ACC112 (cell line): Measurements from ENCODE around the gene HRH1.
"Not testable (repeated sequence)": the region's sequence is repeated elsewhere in the genome, so short reads cannot be mapped to it uniquely, and the experiment has no call there.

Experiments used
- H2AFZ ChIP-seq: fragments of 200-600 bp; sonication (generic); one replicate; pipeline ENCODE4 v1.6.0; 2017; ENCODE audit warnings: antibody characterized with exemption, low read length; ENCODE audit not compliant: unreplicated experiment
- H3K27ac ChIP-seq: fragments of 200-600 bp; sonication (generic); 2 replicates; pipeline ENCODE4 v1.5.1; 2014; ENCODE audit warnings: low read depth, mild to moderate bottlenecking, antibody characterized with exemption, low read length, moderate library complexity
- H3K27me3 ChIP-seq: fragments of 200-600 bp; sonication (generic); 2 replicates; pipeline ENCODE4 v1.6.1; 2014; ENCODE audit warnings: mild to moderate bottlenecking, antibody characterized with exemption, low read length, moderate library complexity, mixed read lengths; ENCODE audit not compliant: insufficient read depth
- H3K36me3 ChIP-seq: fragments of 200-600 bp; sonication (generic); 2 replicates; pipeline ENCODE4 v1.6.1; 2016; ENCODE audit warnings: mild to moderate bottlenecking, antibody characterized with exemption, low read length, moderate library complexity, mixed read lengths; ENCODE audit not compliant: insufficient read depth
- H3K4me1 ChIP-seq: fragments of 200-600 bp; sonication (generic); one replicate; pipeline ENCODE4 v1.6.1; 2016; ENCODE audit warnings: low read length, mixed read lengths; ENCODE audit not compliant: insufficient read depth, unreplicated experiment, control insufficient read depth
- H3K4me3 ChIP-seq: fragments of 200-600 bp; sonication (generic); 2 replicates; pipeline ENCODE4 v1.5.1; 2014; ENCODE audit warnings: mild to moderate bottlenecking, low read depth, low read length
- H3K79me2 ChIP-seq: fragments of 200-600 bp; sonication (generic); one replicate; pipeline ENCODE4 v1.6.0; 2016; ENCODE audit warnings: low read length; ENCODE audit not compliant: control insufficient read depth, unreplicated experiment, insufficient read depth

The HRH1 gene

GRCh38 chr3:11195201-11195600 lies 40.9 kb downstream of the HRH1 start:
- Histone ChIP-seq H2AFZ (no peak overlapping the region), H3K36me3 (peaks cover 19% of the 10 kb centered on the region; the same call in 1 of the 2 replicates), H3K4me3 (peak overlapping the region; percentile 57; the same call in 1 of the 2 replicates), H3K79me2 (peaks cover 55% of the 10 kb centered on the region), H3K27me3 (no peaks in the 10 kb centered on the region), H3K27ac (peak overlapping the region; percentile 73), H3K4me1 (peaks cover 38% of the 10 kb centered on the region)

DNA sequence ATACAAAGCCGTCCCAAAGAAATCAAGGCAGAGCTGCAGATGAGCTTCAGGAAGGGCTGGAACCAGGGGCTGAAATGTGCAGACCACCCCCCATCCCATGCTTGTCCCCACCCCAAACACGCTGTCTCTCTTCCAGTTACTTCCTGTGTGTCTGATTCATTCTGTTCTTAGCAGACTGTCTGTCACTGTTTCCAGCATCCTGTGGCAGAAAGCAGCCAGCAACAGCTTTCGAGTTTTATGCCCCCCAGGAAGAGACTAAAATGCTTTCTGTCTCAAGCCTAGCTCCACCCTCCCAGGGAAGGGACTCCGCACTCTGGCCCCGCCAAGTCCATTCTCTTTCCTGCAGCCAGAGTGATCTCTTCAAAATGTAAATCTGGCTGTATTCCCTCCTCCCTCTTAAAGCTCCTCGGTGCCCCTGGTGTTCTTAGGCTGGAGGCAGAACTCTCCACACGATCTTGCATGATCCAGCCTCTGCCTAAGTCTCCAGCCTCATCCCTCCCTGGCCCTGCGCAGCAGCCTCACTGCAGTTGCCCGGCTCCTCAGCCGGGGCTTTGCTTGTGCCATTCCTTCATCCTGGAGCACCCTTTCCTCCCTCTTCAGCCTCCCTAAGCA lies 41.5 kb downstream of the HRH1 start:
- Histone ChIP-seq H3K4me3 (peak overlapping the region; percentile 57), H3K27me3 (no peaks in the 10 kb centered on the region), H2AFZ (no peak overlapping the region), H3K4me1 (peaks cover 44% of the 10 kb centered on the region), H3K79me2 (peaks cover 52% of the 10 kb centered on the region), H3K36me3 (peaks cover 16% of the 10 kb centered on the region; the same call in 1 of the 2 replicates), H3K27ac (peak overlapping the region; percentile 73)

- no peak overlapping the region for H2AFZ ChIP-seq
- H3K79me2 ChIP-seq, result peaks cover 44% of the 10 kb centered on the region
- peak overlapping the region; percentile 73 for H3K27ac ChIP-seq
These were observed 43.2 kb downstream of the HRH1 start for GRCh38 chr3:11197484-11197883.

GRCh38 chr3:11198070-11198469 lies 43.8 kb downstream of the HRH1 start:
- Histone ChIP-seq H3K36me3 (no peaks in the 10 kb centered on the region), H3K4me3 (no peak overlapping the region), H2AFZ (no peak overlapping the region), H3K4me1 (peaks cover 58% of the 10 kb centered on the region), H3K27me3 (no peaks in the 10 kb centered on the region), H3K79me2 (peaks cover 50% of the 10 kb centered on the region), H3K27ac (peak overlapping the region; percentile 73; the same call in 1 of the 2 replicates)

More at GRCh38 chr3:11197484-11197883, 43.2 kb downstream of the HRH1 start:
- H3K4me1 ChIP-seq, result peaks cover 57% of the 10 kb centered on the region
- H3K4me3 ChIP-seq, result no peak overlapping the region
- H3K27me3 ChIP-seq, result no peaks in the 10 kb centered on the region
- H3K36me3 ChIP-seq, result peaks cover 3% of the 10 kb centered on the region; the same call in 1 of the 2 replicates

GRCh38 chr3:11198495-11198894 lies 44.2 kb downstream of the HRH1 start:
- Histone ChIP-seq H3K27me3 (no peaks in the 10 kb centered on the region), H3K4me3 (no peak overlapping the region), H3K36me3 (no peaks in the 10 kb centered on the region), H3K79me2 (peaks cover 55% of the 10 kb centered on the region), H3K4me1 (peaks cover 58% of the 10 kb centered on the region), H3K27ac (no peak overlapping the region), H2AFZ (no peak overlapping the region)

- Histone ChIP-seq H3K27me3 (no peaks in the 10 kb centered on the region), H3K27ac (peak overlapping the region; percentile 77), H2AFZ (no peak overlapping the region), H3K4me3 (no peak overlapping the region), H3K79me2 (peaks cover 64% of the 10 kb centered on the region), H3K36me3 (no peaks in the 10 kb centered on the region), H3K4me1 (peaks cover 59% of the 10 kb centered on the region)
These were observed 45.9 kb downstream of the HRH1 start for GRCh38 chr3:11199902-11200845.

- Histone ChIP-seq H3K27me3 (no peaks in the 10 kb centered on the region), H3K27ac (peak overlapping the region; percentile 77), H2AFZ (no peak overlapping the region), H3K4me3 (no peak overlapping the region), H3K4me1 (peaks cover 48% of the 10 kb centered on the region), H3K36me3 (no peaks in the 10 kb centered on the region), H3K79me2 (peaks cover 69% of the 10 kb centered on the region)
These were observed 47.1 kb downstream of the HRH1 start for GRCh38 chr3:11201251-11202019.

- Histone ChIP-seq H3K27ac (no peak overlapping the region), H2AFZ (no peak overlapping the region), H3K79me2 (peaks cover 68% of the 10 kb centered on the region), H3K36me3 (0 out of 2 replicates have a peak, but pooled peaks cover 3% of the 10 kb centered on the region), H3K4me1 (peaks cover 45% of the 10 kb centered on the region), H3K27me3 (no peaks in the 10 kb centered on the region), H3K4me3 (no peak overlapping the region)
These were observed 49.7 kb downstream of the HRH1 start for GRCh38 chr3:11203961-11204360.

DNA sequence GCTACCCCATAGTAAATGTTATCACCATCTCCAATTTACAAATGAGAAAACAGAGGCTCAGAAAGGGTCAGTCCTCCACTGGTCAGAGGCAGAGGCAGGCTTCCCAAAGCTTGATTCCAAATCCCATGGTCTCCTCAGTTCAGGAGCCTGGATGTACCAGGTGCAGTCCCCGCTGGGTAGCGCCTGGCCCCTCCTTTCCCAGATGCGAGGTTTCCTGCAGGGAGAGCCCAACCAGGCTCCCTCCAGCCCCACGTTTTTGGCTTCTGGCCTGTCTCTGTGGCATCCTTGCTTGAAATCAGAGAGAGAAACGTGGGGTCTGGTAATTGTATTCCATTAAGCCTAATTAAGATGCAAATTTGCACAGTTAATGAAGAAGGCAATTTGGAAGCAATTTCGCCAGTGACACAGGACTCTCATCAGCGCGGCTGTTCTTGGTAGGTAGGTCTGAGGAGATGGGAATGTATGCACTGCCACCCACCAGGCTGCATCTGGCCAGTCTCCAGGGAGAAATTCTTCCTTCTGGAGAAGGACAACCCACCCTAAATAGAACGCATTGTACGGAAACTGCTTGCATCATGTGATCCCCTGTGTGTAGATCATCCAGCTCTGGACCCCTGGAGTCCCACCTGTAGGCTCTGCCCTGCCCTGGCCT lies 50.5 kb downstream of the HRH1 start:
- H3K4me1 ChIP-seq, result peaks cover 52% of the 10 kb centered on the region
- 0 out of 2 replicates have a peak, but pooled peaks cover 3% of the 10 kb centered on the region for H3K36me3 ChIP-seq
- no peak overlapping the region for H3K27ac ChIP-seq
- no peak overlapping the region for H2AFZ ChIP-seq
- no peaks in the 10 kb centered on the region for H3K27me3 ChIP-seq
- no peak overlapping the region for H3K4me3 ChIP-seq
- peaks cover 68% of the 10 kb centered on the region for H3K79me2 ChIP-seq

GRCh38 chr3:11205881-11206280 lies 51.6 kb downstream of the HRH1 start:
- H2AFZ ChIP-seq, H3K27ac ChIP-seq, H3K27me3 ChIP-seq, H3K36me3 ChIP-seq, H3K4me3 ChIP-seq: not testable (repeated sequence)
- Histone ChIP-seq H3K79me2 (peaks cover 74% of the 10 kb centered on the region), H3K4me1 (peaks cover 49% of the 10 kb centered on the region)
